ENCODE results near the gene GALNS. TPM values are rescaled to one million over a fixed set of nuclear protein-coding genes. Genes with fewer than 3 reads are reported as not detected.
"Not testable (repeated sequence)": the region's sequence is repeated elsewhere in the genome, so short reads cannot be mapped to it uniquely, and the experiment has no call there.

GALNS gene
- polyA plus RNA-seq, 1 donor, result 32.2 TPM

DNA sequence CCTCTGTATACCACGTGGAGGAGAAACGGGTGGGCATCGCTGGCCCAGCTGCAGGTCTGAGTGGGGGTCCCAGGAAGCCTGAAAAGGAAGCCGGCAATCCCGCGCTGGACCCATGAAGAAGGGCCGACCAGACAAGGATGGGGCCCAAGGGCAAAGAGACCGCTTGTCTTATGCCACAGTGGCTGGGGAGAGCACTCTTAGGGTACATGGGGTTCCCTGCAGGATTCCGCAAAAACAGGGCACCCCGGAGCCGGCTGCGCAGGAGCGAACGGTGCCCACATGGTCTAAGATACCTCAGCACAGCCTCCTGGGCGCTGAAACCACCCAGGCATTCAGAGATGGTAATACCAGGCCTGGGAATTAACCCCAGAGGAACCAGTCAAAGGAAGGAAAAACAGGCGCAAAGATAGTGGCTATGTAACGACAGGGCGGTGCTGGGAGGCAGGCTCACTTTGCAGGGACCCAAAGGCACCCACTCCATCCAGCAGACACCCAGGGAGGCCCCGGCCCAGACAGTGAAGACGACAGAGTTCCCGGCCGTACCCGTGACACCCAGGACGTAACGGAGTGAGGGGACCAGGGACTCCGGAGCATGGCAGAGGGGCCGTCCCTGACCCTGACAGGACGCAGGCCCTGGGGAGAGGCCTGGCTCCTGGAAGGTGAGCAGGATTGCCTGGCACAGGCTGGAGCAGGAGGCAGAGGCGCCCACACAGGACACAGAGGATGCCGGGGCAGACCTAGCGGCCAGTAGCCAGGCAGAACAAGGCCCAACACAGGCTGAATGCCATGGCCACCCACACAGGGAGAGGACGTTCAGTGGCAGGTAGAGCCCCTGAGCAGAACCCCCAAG is 82.0 kb downstream of the GALNS start:
- no peak for DNase-seq
- peaks cover 12% of the 10 kb centered on the region for H3K9me3 ChIP-seq (ENCODE audit: control insufficient read depth, low read depth, low read length)
- H3K4me1 ChIP-seq (ENCODE audit: control insufficient read depth, insufficient read depth, low read length), result peaks cover 51% of the 10 kb centered on the region
- no peak overlapping the region for H3K4me3 ChIP-seq (ENCODE audit: low read length)
- peak overlapping the region; percentile 57 for H3K27ac ChIP-seq (ENCODE audit: low read length)
- H3K27me3 ChIP-seq (ENCODE audit: control insufficient read depth, insufficient read depth, low read length), result no peaks in the 10 kb centered on the region
- WGBS (ENCODE audit: insufficient coverage, low lambda C conversion rate), result no CpG with 5 or more reads among the region's 32 CpGs
- H3K36me3 ChIP-seq (ENCODE audit: control insufficient read depth, insufficient read depth, low read length), result no peaks in the 10 kb centered on the region

DNA sequence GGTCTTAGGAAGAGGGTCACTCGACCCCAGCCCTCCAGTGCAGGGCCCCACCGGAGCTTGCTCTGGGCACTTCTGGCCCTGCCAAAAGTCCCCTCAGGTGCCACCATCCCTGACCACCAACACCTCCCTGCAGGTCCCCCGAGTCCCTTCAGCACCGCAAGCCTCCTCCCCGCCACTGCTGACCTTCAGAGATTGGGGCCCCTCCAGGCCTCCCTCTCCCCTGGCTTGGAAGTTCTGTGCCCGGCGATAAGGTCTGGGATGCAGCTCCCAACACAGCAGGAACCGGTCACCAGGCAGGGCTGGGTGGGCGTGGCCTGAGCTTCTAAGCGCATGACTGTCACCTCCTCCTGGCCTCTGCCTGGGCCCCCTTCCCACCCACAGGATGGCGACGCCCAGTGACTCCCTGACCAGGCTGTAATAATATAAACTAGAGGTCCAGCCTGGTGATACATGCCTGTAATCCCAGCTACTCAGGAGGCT is 82.9 kb downstream of the GALNS start:
- peaks cover 12% of the 10 kb centered on the region for H3K9me3 ChIP-seq (ENCODE audit: control insufficient read depth, low read depth, low read length)
- no peaks in the 10 kb centered on the region for H3K27me3 ChIP-seq (ENCODE audit: control insufficient read depth, insufficient read depth, low read length)
- H3K27ac ChIP-seq (ENCODE audit: low read length), result peak overlapping the region; percentile 75
- H3K4me1 ChIP-seq (ENCODE audit: control insufficient read depth, insufficient read depth, low read length), result peaks cover 53% of the 10 kb centered on the region
- WGBS (ENCODE audit: insufficient coverage, low lambda C conversion rate), result no CpG with 5 or more reads among the region's 12 CpGs
- peak overlapping the region; percentile 17 for H3K4me3 ChIP-seq (ENCODE audit: low read length)
- H3K36me3 ChIP-seq (ENCODE audit: control insufficient read depth, insufficient read depth, low read length), result no peaks in the 10 kb centered on the region
- peak; percentile 93 to 94 for DNase-seq

DNA sequence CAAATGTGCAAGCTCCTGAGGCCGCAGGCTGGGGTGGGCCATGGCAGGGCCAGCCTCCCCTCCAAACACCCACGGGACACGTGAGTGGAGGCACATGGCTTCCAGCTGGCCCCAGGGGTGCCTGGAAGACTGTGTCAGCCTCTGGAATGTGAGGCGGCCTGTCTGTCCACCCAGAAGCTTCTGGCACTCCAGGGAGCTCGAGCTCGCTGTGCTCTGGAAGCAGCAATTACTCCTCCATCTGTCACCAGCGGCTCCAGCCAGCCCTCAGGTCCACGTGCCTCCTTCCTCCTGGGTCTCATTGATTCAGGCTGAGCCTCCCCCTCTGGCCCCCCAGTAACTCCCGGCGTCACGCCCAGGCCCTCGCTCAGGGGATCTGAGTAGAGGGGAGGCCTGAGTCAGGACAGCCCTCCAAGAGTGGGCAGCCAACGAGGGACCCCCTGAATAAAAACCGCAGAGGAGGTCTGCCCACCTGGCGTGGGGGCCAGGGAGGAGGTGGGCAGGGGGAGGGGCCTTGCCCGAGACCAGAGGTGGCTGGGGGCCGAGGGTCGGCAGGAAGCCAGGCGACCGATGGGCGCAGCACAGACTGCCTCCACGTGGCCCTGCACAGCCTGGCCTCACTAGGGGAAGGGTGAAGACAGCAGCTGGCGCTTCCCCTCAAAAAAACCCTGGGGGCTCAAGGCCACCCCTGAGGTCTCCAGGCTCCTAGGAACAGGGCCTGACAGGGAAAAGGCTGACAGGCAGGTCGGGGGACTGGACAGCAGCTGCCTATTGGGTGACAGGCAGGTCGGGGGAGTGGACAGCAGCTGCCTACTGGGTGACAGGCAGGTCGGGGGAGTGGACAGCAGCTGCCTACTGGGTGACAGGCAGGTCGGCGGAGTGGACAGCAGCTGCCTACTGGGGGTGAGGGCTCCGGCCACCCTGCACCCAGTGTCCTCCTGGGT is 83.6 kb downstream of the GALNS start:
- Histone ChIP-seq H3K4me3 (ENCODE audit: low read length) (peak overlapping the region; percentile 17), H3K36me3 (ENCODE audit: control insufficient read depth, insufficient read depth, low read length) (no peaks in the 10 kb centered on the region), H3K27me3 (ENCODE audit: control insufficient read depth, insufficient read depth, low read length) (no peaks in the 10 kb centered on the region), H3K4me1 (ENCODE audit: control insufficient read depth, insufficient read depth, low read length) (peaks cover 58% of the 10 kb centered on the region), H3K27ac (ENCODE audit: low read length) (peak overlapping the region; percentile 75), H3K9me3 (ENCODE audit: control insufficient read depth, low read depth, low read length) (peaks cover 6% of the 10 kb centered on the region)
- peak in 1 of 2 donors; percentile 42 for DNase-seq
- WGBS (ENCODE audit: insufficient coverage, low lambda C conversion rate), result no CpG with 5 or more reads among the region's 29 CpGs

DNA sequence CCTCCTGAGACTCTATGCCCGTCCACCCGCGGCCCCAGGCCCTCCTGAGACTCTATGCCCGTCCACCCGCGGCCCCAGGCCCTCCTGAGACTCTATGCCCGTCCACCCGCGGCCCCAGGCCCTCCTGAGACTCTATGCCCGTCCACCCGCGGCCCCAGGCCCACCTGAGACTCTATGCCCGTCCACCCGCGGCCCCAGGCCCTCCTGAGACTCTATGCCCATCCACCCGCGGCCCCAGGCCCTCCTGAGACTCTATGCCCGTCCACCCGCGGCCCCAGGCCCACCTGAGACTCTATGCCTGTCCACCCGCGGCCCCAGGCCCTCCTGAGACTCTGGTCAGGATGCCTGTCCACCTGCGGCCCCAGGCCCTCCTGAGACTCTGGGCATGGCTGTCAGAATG is 85.0 kb downstream of the GALNS start:
- H3K4me1 ChIP-seq (ENCODE audit: control insufficient read depth, insufficient read depth, low read length), result peaks cover 63% of the 10 kb centered on the region
- not testable (repeated sequence) for DNase-seq; H3K27ac ChIP-seq (ENCODE audit: low read length); H3K4me3 ChIP-seq (ENCODE audit: low read length); H3K36me3 ChIP-seq (ENCODE audit: control insufficient read depth, insufficient read depth, low read length); H3K9me3 ChIP-seq (ENCODE audit: control insufficient read depth, low read depth, low read length); H3K27me3 ChIP-seq (ENCODE audit: control insufficient read depth, insufficient read depth, low read length)
- WGBS (ENCODE audit: insufficient coverage, low lambda C conversion rate), result no CpG with 5 or more reads among the region's 23 CpGs

DNA sequence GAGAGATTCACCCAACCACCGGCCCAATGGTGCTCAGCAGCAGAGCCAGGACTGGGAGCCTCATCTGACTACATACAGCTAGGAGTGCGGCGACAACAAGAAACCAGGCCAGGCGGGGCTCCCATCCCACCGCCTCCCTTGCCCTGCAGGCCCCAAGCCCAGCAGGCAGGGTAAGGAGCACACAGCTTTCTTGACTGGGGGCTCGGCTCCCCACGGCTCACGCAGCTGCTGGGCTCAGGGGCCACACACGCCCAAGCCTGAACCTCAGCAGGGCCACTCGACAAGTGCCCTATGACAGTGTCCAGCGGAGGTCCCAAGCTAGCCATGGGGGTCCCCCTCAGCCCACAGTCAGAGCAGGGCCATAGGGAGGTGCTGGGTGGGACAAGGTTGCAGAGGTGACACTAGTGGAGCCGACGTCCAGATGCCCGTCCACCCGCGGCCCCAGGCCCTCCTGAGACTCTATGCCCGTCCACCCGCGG is 85.4 kb downstream of the GALNS start:
- WGBS (ENCODE audit: insufficient coverage, low lambda C conversion rate), result no CpG with 5 or more reads among the region's 19 CpGs
- Histone ChIP-seq H3K27me3 (ENCODE audit: control insufficient read depth, insufficient read depth, low read length) (no peaks in the 10 kb centered on the region), H3K27ac (ENCODE audit: low read length) (peak overlapping the region; percentile 84), H3K36me3 (ENCODE audit: control insufficient read depth, insufficient read depth, low read length) (no peaks in the 10 kb centered on the region), H3K4me3 (ENCODE audit: low read length) (peak overlapping the region; percentile 36), H3K9me3 (ENCODE audit: control insufficient read depth, low read depth, low read length) (peaks cover 9% of the 10 kb centered on the region), H3K4me1 (ENCODE audit: control insufficient read depth, insufficient read depth, low read length) (peaks cover 63% of the 10 kb centered on the region)
- no peak for DNase-seq

DNA sequence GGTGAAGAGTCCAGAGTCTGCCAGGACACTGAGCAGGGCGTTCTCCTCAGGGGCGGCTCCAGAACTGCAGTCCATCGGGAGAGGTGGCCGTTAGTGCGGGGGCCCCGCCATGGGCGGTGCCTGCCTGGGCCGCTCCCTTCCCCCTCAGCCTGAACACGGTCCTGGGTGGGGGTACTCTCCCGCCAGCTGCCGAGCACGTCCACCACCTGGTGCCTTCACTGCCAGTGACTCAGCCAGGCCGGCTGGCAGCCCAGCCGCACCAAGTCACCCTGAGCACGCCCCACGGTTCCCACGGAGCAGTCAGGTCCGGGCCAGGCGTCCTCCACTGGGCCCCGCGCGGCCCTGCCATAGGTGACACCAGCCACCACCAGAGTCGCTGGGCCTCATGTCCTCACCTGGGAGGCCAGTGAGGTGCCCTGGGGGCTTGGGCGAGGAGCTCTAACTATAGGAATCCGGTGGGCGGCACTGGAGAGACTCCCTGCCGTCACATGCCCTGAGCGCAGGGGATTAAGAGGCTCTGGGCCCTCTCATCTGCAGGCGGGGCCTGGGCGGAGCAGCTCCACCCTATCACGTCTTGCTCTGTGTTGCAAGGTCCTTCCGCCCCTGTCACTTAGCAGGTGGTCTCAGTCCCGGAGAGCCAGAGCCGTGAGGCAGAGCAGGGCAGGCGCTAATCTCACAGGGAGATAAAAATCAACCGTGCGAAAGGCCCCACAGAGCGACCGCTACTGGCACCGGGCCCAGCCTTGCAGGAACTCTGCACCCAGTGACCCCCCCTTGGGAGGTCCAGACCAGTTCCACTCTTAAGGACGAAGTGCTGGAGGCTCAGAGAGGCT is 86.1 kb downstream of the GALNS start:
- Histone ChIP-seq H3K4me3 (ENCODE audit: low read length) (peak overlapping the region; percentile 36), H3K4me1 (ENCODE audit: control insufficient read depth, insufficient read depth, low read length) (peaks cover 63% of the 10 kb centered on the region), H3K9me3 (ENCODE audit: control insufficient read depth, low read depth, low read length) (peaks cover 6% of the 10 kb centered on the region), H3K27me3 (ENCODE audit: control insufficient read depth, insufficient read depth, low read length) (no peaks in the 10 kb centered on the region), H3K36me3 (ENCODE audit: control insufficient read depth, insufficient read depth, low read length) (peaks cover 2% of the 10 kb centered on the region), H3K27ac (ENCODE audit: low read length) (peak overlapping the region; percentile 84)
- peak; percentile 90 to 94 for DNase-seq
- no CpG with 5 or more reads among the region's 41 CpGs for WGBS (ENCODE audit: insufficient coverage, low lambda C conversion rate)

DNA sequence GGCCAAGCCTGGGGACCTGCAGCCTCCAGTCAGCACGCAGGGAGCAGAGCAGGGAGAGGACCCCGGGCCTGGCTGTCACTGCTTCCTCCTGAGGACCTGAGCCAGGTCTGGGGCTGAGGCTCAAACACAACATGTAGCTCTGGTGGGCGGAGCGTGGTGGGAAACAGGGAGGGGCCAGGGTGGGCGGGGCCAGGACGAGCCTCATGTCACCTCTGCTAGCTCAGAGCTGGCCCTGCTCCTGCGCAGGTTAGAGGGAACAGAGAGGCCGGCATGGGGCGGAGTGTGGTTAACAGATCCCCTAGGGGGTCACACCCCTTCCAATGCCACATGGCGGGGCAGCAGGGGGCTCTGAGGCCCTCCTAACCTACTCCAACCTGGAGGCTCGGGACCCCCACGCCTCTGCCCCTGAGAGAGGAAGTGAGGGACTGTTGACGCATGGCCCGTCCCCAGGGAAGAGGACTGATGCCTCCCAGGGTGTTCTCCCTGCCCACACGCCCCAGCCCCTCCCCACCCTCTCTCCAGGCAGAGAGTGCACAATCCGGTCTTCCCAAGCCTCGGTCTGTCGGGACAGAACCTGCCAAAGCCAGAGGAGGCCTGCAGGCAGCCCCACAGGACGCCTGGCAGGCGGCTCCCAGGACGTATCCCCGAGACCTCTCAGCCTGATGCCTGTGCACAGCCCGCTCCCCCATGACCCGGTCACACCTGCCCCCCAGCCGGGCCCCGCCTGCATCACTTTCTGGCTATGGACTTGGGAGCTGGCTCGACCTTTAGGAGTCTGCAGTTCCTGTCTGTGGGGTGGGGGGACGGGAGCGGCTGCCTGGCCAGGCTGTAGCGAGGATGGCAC is 86.9 kb downstream of the GALNS start:
- H3K27me3 ChIP-seq (ENCODE audit: control insufficient read depth, insufficient read depth, low read length), result no peaks in the 10 kb centered on the region
- no CpG with 5 or more reads among the region's 30 CpGs for WGBS (ENCODE audit: insufficient coverage, low lambda C conversion rate)
- peaks cover 63% of the 10 kb centered on the region for H3K4me1 ChIP-seq (ENCODE audit: control insufficient read depth, insufficient read depth, low read length)
- H3K27ac ChIP-seq (ENCODE audit: low read length), result peak overlapping the region; percentile 84
- DNase-seq, result peak; percentile 58 to 73
- peaks cover 2% of the 10 kb centered on the region for H3K36me3 ChIP-seq (ENCODE audit: control insufficient read depth, insufficient read depth, low read length)
- H3K4me3 ChIP-seq (ENCODE audit: low read length), result peak overlapping the region; percentile 36
- peaks cover 6% of the 10 kb centered on the region for H3K9me3 ChIP-seq (ENCODE audit: control insufficient read depth, low read depth, low read length)

DNA sequence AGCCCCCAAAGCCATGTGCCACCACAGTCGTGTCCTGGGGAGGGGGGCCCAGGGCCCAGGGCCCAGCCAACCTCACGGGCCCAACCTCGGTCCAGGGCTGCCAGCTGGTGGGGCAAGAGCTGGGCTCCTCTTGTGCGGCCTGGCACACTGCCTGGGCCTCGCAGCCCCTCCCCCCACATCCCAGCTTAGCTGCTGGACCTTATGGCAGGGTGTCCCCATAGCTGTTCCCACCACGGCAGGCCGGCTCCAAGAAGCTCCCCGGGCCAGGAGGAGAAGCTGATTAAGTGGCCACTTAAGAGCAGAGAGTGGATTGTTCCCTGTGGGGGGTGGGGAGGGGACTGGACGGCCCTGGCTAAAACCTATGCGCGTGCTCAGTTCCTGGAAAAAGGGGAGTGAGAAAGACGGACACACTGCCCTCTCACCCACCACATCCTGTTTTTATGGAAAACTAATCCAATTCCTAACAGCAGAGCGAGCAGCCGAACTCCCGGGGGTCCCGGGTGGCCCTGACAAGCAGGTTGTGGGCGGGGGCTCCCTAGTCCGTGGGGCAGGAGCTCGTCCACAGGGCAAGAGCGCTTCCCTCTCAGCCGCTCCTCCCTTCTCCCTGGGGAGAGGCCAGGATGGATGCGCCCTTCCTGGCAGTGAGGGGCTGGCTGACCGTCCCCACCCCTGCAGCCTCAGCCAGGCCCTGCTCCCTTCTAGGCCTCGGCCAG is 88.5 kb downstream of the GALNS start:
- Histone ChIP-seq H3K27me3 (ENCODE audit: control insufficient read depth, insufficient read depth, low read length) (no peaks in the 10 kb centered on the region), H3K4me1 (ENCODE audit: control insufficient read depth, insufficient read depth, low read length) (peaks cover 55% of the 10 kb centered on the region), H3K4me3 (ENCODE audit: low read length) (no peak overlapping the region), H3K27ac (ENCODE audit: low read length) (no peak overlapping the region), H3K36me3 (ENCODE audit: control insufficient read depth, insufficient read depth, low read length) (peaks cover 2% of the 10 kb centered on the region), H3K9me3 (ENCODE audit: control insufficient read depth, low read depth, low read length) (peaks cover 6% of the 10 kb centered on the region)
- DNase-seq, result peak in 1 of 2 donors; percentile 37
- no CpG with 5 or more reads among the region's 24 CpGs for WGBS (ENCODE audit: insufficient coverage, low lambda C conversion rate)
